SU-DHL-6 (cell line): ENCODE measurements around the gene STUB1.

Experiments
- H2AFZ ChIP-seq: fragments of 200-600 bp; sonication (generic); 2 replicates; pipeline ENCODE4 v1.6.1; 2014; ENCODE audit warnings: low read depth, mild to moderate bottlenecking, moderate library complexity, mixed read lengths, antibody characterized with exemption, low read length; ENCODE audit not compliant: severe bottlenecking
- H3F3A ChIP-seq: fragments of 200-600 bp; shearing (Covaris generic); 2 replicates; pipeline ENCODE4 v1.6.0; 2016; ENCODE audit warnings: antibody characterized with exemption, mild to moderate bottlenecking; ENCODE audit not compliant: insufficient read depth
- H3K27ac ChIP-seq: fragments of 200-600 bp; sonication (generic); 2 replicates; pipeline ENCODE4 v1.5.1; 2016; ENCODE audit warnings: low read depth, mild to moderate bottlenecking, low read length, moderate library complexity, mixed read lengths
- H3K27me3 ChIP-seq: fragments of 200-600 bp; sonication (generic), shearing (Covaris generic); 2 replicates; pipeline ENCODE4 v1.6.0; 2014; ENCODE audit warnings: mild to moderate bottlenecking, low read length
- H3K36me3 ChIP-seq: fragments of 200-600 bp; sonication (generic); 2 replicates; pipeline ENCODE4 v1.6.1; 2014; ENCODE audit warnings: mild to moderate bottlenecking, low read length, mixed read lengths
- H3K4me2 ChIP-seq: fragments of 300-600, 200-600 bp; shearing (Covaris generic), sonication (generic); 2 replicates; pipeline ENCODE4 v1.6.0; 2014; ENCODE audit warnings: low read length, low read depth, mild to moderate bottlenecking; ENCODE audit not compliant: poor library complexity, severe bottlenecking
- H3K4me3 ChIP-seq: fragments of 200-600 bp; sonication (generic); 2 replicates; pipeline ENCODE4 v1.5.1; 2014; ENCODE audit warnings: antibody characterized with exemption, low read length, mild to moderate bottlenecking, mixed read lengths; ENCODE audit not compliant: insufficient read depth, poor library complexity, severe bottlenecking
- H3K79me2 ChIP-seq: fragments of 200-600 bp; sonication (generic); 2 replicates; pipeline ENCODE4 v1.6.1; 2014; ENCODE audit warnings: mild to moderate bottlenecking, low read length, moderate library complexity; ENCODE audit not compliant: insufficient read depth
- H3K9ac ChIP-seq: fragments of 200-600 bp; sonication (generic); 2 replicates; pipeline ENCODE4 v1.7.0; 2014; ENCODE audit warnings: mild to moderate bottlenecking, low read length
- H3K9me2 ChIP-seq: fragments of 200-600 bp; sonication (generic); replicated peaks from 2 replicates; pipeline ENCODE4 v1.6.1; 2014; ENCODE audit warnings: low read length; ENCODE audit not compliant: insufficient read depth
- H3K9me3 ChIP-seq: fragments of 200-600 bp; sonication (generic); 2 replicates; pipeline ENCODE4 v1.6.1; 2014; ENCODE audit warnings: low read length, mixed read lengths; ENCODE audit not compliant: insufficient read depth
- H4K20me1 ChIP-seq: fragments of 200-600 bp; sonication (generic); 2 replicates; pipeline ENCODE4 v1.6.1; 2014; ENCODE audit warnings: low read depth, mild to moderate bottlenecking, antibody characterized with exemption, low read length, moderate library complexity, mixed read lengths
- CTCF ChIP-seq: fragments of 200-600 bp; sonication (generic); IDR thresholded peaks from one replicate; pipeline ENCODE4 v1.5.1; 2017; ENCODE audit warnings: antibody characterized with exemption, mild to moderate bottlenecking, low read length, moderate library complexity; ENCODE audit not compliant: insufficient read depth, poor library complexity, severe bottlenecking
- EZH2phosphoT487 ChIP-seq: fragments of 200-600 bp; sonication (generic), shearing (Covaris generic); conservative IDR thresholded peaks from 2 replicates; pipeline ENCODE4 v1.6.1; 2018; ENCODE audit warnings: mild to moderate bottlenecking, antibody characterized with exemption, low read length, moderate library complexity, mixed read lengths

STUB1 gene

GRCh38 chr16:637081-638018, 42.9 kb upstream of the STUB1 start:
- Histone ChIP-seq H2AFZ (peak overlapping the region; percentile 82), H3K27me3 (no peaks in the 10 kb centered on the region), H3K36me3 (no peaks in the 10 kb centered on the region), H3F3A (peaks cover 17% of the 10 kb centered on the region), H4K20me1 (no peaks in the 10 kb centered on the region), H3K9ac (peak overlapping the region; percentile 87), H3K79me2 (peaks cover under 1% of the 10 kb centered on the region; the same call in 1 of the 2 replicates), H3K4me3 (peak overlapping the region; percentile 59), H3K9me2 (no peaks in the 10 kb centered on the region), H3K27ac (peak overlapping the region; percentile 72), H3K4me2 (peak overlapping the region; percentile 76), H3K9me3 (no peaks in the 10 kb centered on the region)
- TF ChIP-seq CTCF (no peak), EZH2phosphoT487 (no peak)

GRCh38 chr16:638034-638543, 42.1 kb upstream of the STUB1 start:
- no peak overlapping the region for H2AFZ ChIP-seq
- TF ChIP-seq CTCF (no peak), EZH2phosphoT487 (no peak)
- peaks cover 22% of the 10 kb centered on the region for H3F3A ChIP-seq
- H3K4me2 ChIP-seq: no peak overlapping the region
- H3K9me2 ChIP-seq: no peaks in the 10 kb centered on the region
- no peaks in the 10 kb centered on the region for H3K9me3 ChIP-seq
- H3K36me3 ChIP-seq: no peaks in the 10 kb centered on the region
- peaks cover 8% of the 10 kb centered on the region for H3K79me2 ChIP-seq
- H3K27ac ChIP-seq: no peak overlapping the region
- no peak overlapping the region for H3K4me3 ChIP-seq
- H3K27me3 ChIP-seq: no peaks in the 10 kb centered on the region
- H3K9ac ChIP-seq: no peak overlapping the region
- no peaks in the 10 kb centered on the region for H4K20me1 ChIP-seq

- Histone ChIP-seq H3K9me2 (no peaks in the 10 kb centered on the region), H3K79me2 (peaks cover 13% of the 10 kb centered on the region), H3K4me3 (no peak overlapping the region), H4K20me1 (no peaks in the 10 kb centered on the region), H3K9me3 (no peaks in the 10 kb centered on the region), H3K27me3 (no peaks in the 10 kb centered on the region), H3K27ac (peak overlapping the region; percentile 63), H3K9ac (peak overlapping the region; percentile 4; the same call in 1 of the 2 replicates), H3K4me2 (peak overlapping the region; percentile 24), H2AFZ (no peak overlapping the region), H3K36me3 (no peaks in the 10 kb centered on the region), H3F3A (peaks cover 26% of the 10 kb centered on the region)
- TF ChIP-seq EZH2phosphoT487: no peak
- TF ChIP-seq CTCF: no peak
Observed at GRCh38 chr16:638836-639235, 41.4 kb upstream of the STUB1 start.
